GM12892 (cell line): Measurements from ENCODE around the gene DDX51.

Experiments
- POLR2A ChIP-seq: IDR thresholded peaks from 2 replicates; pipeline ENCODE4 v1.6.1; 2011; ENCODE audit warnings: low read depth, low read length, control low read depth
- POLR2AphosphoS5 ChIP-seq: IDR thresholded peaks from 2 replicates; pipeline ENCODE4 v1.6.1; 2011; ENCODE audit warnings: low read depth, low read length, control low read depth

- TF ChIP-seq POLR2A (no peak), POLR2AphosphoS5 (no peak)
Measured at GRCh38 chr12:132170094-132170636, 26.0 kb upstream of the DDX51 start.
